ENCODE results near the gene SYNE4.
"Not testable (repeated sequence)": the region's sequence is repeated elsewhere in the genome, so short reads cannot be mapped to it uniquely, and the experiment has no call there.

The SYNE4 gene

DNA sequence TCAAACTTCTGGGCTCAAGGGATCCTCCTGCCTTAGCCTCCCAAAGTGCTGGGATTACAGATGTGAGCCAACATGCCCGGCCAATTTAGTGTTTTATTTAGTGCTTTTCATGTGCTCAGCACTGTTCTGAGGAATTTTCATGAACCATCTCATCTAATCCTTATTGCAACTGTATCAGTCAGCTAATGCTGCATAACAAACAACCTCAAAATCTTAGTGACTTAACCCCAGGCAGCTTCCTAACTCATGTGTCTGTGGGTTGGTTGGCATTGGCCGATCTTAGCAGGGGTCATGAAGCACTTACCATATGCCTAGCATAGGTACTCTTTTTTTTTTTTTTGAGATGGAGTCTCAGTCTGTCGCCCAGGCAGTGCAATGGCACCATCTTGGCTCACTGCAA lies 19.8 kb downstream of the SYNE4 start:
- FAIRE-seq = no peak

DNA sequence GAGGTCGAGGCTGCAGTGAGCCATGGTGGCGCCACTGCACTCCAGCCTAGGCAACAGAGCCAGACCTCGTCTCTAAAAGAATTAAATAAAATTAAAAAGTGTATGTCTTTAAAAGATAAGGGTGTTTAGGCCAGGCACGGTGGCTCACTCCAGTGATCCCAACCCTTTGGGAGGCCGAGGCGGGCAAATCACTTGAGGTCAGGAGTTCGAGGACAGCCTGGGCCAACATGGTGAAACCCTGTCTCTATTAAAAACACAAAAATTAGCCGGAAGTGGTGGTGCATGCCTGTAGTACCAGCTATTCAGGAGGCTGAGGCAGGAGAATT lies 21.1 kb downstream of the SYNE4 start:
- no peak for FAIRE-seq

DNA sequence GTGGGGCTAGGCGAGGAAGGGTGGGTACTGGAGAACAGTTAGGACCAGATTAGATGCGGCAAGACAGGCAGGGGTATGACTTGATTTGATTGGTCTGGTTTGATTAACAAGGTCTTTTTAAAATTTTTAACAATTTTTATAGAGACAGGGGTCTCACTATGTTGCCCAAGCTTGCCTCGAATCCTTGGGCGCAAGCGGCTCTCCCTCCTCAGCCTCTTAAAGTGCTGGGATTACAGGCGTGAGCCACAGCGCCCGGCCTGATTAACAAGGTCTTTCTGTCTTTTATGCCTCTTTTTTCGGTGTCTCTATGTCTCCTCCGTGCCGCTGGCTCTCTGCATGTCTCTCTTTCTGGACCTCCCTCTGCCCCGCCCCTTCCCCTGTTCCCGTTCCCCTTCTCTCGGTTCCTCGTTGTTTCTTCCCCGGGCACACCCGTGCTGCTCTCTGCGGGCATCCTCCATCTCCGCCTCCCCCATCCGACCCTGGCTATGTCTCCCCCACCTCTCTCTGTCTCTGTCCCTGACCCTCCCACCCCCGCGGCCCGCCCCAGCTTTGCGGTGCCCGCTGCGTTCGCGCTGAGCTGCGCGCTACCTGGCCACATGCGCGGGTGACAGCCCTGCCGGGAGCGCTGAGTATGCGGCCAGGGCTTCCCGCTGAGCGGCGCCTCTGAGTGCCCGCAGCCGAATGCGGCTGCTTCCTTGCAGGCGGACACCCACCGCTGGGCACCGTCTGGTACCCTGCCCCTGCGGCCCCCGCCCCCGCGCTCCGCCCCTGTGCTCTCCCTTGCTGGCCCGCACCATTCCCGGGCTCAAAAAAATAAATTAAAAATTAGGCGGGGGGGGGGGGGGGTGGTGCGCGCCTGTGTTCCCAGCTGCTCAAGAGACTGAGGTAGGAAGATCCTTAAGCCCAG lies 21.7 kb downstream of the SYNE4 start:
- no peak for FAIRE-seq

DNA sequence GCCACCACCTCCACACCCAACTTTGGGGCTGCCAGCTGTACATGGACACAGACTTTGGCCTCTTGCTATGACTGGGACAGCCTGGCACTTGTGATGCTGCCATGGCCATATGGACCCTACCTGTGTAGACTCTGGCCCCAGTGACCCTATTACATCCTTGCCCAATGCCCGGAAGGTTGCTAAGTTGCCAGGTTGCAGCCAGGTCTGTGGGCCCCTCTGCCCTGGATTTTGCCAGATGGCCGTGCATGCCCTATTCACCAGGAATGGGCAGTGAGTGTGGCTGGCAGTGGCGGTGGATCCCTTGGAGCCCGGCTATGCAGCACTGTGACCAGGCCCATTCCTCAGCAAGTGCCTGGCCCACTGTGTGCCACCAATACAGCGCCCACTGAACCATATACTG lies 22.5 kb downstream of the SYNE4 start:
- no peak for FAIRE-seq

DNA sequence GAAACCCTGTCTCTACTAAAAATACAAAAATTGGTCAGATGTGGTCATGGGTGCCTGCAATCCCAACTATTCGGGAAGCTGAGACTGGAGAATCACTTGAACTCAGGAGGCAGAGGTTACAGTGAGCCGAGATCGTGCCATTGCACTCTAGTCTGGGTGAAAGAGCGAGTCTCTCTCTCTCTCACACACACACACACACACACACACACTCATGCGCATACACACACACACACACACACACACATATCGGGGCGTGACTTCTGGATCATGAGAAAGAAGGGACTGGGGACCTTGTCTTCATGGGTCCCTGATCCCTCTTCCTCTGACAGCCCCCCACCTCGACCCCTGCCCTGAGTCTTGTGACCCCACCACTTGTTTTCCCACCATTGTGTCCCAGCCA lies 25.4 kb downstream of the SYNE4 start:
- no peak for FAIRE-seq

DNA sequence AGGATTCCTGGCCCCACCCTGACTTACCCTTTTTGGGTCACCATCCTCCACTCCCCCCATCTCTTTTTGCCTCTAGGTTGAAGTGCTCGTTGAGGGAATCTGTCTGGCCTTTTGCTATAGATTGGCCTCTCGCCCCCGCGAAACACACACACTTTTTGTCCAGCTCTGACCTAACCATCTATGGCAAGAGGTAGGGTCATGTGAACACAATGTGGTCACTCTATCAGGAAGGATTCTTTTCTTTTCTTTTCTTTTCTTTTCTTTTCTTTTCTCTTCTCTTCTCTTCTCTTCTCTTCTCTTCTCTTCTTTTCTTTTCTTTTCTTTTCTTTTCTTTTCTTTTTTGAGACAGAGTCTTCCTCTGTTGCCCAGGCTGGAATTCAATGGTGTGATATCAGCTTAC lies 27.6 kb downstream of the SYNE4 start:
- not testable (repeated sequence) for FAIRE-seq

DNA sequence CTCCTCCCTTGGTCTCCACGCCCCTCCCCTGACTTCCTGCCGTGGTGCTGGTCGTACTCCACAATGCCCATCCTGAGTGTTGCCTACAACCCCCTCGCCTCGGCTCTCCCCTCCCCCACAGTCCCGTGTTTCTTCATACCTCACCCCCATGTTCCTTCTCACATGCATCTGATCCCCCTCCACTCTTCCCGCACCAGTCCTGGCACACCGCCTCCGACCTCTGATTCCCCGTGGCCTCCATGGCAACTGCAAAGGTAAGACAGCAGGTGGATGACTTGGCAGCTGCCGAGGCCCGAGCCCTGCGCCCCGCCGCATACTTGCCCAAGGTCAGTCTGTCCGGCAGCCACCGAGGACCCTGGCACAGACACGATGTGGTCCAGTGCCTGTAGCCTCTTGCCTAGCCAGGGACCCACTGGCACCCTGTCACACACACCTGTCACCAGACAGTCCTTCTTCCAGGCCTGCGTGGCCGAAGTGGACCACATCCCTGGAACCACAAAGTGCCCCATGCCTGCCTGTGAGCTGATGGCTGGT lies 29.7 kb downstream of the SYNE4 start:
- FAIRE-seq = no peak

DNA sequence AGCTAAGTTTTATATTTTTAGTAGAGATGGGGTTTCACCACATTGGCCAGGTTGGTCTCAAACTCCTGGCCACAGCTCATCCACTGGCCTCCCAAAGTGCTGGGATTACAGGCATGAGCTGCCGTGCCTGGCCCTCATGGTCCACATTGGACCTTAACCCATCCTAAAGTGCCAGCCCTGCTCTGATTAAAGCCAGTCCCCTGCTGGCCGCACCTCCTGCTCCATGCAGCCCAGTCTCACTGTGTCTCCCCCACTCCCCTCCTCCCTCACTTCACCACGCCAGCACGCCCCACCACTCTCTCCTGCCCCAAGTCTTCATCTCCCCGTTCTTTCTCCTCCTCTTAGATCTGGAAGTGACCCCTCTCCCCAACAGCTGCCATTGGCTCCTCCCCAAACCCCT lies 30.3 kb downstream of the SYNE4 start:
- no peak for FAIRE-seq

DNA sequence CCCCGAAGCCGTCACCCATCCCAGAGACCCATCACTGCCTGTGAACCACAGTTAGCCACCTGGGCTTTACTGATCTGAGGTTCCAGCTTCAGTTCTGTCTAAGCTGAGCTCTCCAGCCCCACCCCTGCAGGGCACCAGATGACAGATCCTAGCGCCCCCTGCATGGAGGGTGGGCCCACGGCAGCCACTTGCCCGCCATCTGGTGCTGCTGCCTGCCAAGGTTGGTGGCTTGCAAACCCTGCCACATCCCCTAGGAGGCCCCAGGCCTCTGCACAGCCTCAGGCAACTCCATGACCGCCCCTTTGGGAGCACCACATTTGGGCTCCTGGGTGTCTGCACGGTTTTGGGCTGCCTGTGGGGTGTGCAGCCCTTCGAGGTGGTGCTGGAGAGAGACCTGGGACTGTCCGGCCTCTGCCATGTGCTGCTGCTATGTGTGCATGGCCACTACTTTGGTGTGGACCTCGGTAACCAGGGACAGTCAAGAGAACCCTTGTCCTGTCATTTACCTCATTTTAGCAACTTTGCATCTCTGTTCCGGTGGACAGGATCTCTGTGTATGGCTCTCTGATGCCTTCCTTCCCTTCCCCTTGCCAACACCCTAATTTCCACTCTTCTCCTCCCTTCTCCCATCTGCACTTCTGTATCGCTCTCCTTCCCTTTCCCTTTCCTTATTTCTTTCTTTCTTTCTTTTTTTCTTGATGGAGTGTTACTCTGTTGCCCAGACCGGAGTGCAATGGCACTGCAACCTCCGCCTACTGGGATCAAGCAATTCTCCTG lies 31.0 kb downstream of the SYNE4 start:
- no peak for FAIRE-seq

DNA sequence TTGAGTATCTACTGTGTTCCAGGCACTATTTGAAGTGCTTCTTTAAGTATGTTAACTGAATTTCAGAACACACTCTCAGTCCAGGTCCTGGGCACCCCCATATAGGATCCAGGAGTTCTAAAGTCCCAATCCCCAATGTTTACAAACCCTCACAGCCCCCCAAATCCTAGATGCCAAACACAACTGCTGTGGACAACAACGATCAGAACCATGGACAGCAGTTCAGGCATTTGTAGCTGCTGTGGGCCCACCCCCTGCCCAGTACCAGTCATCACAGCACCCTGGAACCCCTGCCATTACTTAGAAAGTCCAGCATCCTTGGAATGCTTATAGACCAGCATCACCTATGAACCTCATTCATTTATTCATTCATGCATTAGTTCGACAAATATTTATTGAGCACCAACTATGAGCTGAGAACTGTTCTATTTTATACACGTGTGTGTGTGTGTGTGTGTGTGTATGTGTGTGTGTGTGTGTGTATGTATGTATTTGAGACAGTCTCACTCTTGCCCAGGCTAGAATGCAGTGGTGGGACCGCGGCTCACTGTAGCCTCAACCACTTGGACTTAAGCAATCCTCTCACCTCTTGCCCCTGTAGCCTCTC lies 32.9 kb downstream of the SYNE4 start:
- no peak for FAIRE-seq

DNA sequence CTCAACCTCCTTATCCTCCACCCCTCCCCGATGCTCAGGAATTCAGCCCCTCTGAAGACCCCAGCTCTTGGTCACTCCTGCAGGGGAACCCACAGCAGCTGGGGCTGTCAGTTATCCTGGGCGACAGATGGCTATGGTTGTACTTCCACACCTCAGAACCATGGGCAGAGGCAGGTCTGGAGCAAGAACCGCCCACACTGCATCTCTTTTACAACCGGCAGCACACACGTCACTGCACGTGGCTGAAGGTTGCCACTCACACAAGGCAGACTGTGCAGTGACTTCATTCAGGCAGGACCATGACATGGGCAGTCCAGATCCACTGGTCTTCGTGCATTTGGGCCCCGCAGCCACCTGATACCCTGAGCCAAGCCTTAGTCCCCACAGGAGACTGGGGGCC lies 35.1 kb downstream of the SYNE4 start:
- FAIRE-seq = no peak

DNA sequence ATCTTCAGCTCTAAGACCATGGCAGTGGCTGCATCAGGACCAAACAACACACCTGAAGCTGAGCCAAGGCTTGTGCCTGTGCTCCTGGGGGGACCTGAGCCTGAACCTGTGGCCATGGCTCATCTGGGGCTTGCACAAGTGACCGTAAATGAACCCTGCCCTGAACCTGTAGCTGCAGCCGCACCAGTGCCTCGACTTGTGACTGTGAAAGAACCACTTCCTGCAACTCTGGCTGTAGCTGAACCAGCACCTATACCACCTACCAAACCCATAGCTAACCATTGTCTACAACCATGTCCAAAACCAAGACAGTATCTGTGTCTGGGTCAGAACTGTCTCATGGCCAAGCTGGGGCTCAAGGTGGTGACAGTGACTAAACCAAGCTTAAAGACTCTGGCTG lies 41.8 kb downstream of the SYNE4 start:
- FAIRE-seq = no peak

DNA sequence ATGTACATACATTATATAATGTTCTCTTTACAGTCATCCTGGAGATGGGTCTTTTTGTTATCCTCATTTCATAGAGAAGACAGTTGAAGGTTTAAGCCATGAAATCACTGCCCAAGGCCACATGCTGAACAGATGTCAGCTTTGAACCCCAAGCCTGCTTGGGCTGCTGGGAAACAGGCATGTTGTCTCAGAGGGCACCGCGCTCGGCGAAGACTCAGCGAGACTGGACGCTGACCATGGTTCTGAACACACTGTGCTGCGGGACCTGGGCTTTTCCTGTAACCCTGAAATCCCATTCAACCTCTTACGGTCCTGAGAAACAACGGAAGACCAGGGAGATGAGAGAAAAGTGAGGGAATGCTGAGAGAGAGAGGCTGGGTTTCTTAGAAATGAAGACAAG lies 45.1 kb downstream of the SYNE4 start:
- no peak for FAIRE-seq

DNA sequence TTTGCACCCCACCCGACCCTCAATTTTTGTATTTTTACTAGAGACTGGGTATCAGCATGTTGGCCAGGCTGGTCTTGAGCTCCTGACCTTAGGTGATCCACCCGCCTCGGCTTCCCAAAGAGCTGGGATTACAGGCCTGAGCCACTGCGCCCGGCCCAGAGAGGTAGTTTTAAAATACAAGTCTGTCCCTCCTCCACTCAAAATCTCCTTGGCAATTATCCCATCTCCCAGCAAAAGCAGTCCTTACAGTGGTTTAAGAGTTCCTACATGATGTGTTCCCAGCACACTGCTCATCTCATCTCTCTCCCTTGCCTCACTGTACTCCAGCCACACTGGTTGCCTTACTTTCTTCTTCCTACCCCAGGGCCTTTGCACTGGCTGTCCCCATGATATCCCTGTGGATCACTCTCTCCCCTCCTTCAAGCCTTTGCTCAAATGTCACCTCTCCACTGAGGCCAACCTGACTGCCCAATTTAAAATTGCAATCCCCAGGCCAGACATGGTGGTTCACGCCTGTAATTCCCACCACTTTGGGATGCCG lies 48.1 kb downstream of the SYNE4 start:
- FAIRE-seq = no peak

DNA sequence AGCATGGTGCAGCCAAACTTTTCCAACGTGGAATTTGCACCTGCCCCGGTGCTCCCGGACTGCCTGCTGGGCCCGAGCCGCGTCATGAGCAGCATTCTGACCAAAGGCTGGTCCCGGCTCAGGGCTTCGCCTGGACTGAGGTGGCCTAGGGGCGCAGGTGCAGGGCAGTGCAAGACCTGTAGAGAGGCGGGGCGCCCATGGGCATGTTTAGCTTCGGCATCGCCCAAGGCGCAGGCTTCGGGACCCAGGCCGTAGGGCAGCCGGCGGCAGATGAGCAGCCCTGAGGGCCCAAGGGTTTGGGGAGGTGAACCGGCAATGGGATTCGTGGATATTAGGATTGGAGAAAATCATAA lies 48.7 kb downstream of the SYNE4 start:
- FAIRE-seq = no peak

DNA sequence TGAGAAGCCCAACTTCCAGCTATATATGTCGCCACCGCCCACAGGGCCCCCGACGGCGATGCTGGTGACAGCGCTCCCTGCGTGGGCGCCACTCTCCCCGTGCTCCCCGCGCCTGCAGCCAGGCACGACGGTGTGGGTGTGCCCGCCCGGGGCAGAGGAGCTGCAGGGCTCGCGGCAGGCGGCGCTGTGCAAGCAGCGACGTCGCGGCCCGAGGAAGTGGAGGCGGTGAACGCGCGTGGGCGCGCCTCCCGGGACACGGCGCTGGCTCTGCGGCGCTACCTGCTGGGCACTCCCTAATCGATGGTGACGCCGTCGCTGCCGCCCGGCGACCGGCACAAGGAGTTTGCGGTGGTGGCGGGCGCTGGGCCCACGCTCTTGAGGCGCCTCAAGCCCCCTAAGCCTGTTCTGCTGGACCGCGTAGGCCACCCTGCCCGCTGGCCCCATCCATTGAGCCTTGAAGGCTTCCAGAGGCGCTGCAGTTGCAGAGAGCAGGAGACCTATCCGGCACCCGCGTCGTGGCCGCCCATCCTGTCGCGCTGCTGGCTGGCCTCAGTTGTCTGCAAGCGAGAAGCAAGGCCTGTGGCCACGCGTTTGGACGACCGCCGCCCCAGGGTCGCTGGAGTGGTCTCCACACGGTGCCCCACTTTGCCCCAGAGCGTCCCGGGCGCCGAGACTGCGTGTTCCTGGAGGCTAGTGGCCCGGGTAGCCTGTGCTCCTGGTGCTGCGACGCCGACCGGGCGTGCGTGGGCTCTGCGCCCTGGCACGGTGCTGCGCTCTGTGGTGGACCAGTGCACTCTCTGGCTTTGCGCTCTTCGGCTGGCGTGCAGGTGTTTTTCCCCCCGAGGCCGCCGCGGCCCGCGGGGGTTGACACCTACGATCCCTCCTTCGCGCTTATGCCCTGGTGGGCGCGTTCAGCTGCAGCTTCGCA lies 49.3 kb downstream of the SYNE4 start:
- no peak for FAIRE-seq

DNA sequence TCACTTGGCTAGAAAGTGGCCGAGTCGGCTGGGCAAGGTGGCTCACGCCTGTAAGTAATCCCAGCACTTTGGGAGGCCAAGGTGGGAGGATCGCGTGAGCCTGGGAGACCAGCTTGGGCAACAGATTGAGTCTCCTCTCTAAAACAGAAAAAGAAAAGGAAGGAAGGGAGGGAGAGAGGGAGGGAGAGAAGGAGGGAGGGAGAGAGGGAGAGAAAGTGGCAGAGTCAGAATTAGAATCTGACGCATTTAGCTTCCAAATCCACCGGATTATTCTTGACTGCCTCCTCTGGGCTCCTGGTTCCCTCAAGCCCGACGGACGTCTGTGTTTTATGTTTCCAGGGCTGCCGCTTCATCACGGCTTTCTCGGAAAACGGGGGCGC lies 50.0 kb downstream of the SYNE4 start:
- FAIRE-seq = no peak

DNA sequence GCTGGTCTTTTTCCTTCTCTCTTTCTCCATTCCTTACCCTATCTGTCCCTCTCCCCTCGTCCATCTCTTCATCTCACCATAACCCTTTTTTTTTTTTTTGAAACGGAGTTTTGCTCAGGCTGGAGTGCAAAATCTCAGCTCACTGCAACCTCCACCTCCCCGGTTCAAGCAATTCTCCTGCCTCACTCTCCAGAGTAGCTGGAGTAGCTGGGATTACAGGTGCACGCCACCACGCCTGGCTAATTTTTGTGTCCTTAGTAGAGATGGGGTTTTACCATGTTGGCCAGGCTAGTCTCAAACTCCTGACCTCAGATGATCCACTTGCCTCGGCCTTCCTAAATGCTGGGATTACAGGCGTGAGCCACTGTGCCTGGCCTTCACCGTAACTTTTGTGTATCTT lies 51.2 kb downstream of the SYNE4 start:
- not testable (repeated sequence) for FAIRE-seq

DNA sequence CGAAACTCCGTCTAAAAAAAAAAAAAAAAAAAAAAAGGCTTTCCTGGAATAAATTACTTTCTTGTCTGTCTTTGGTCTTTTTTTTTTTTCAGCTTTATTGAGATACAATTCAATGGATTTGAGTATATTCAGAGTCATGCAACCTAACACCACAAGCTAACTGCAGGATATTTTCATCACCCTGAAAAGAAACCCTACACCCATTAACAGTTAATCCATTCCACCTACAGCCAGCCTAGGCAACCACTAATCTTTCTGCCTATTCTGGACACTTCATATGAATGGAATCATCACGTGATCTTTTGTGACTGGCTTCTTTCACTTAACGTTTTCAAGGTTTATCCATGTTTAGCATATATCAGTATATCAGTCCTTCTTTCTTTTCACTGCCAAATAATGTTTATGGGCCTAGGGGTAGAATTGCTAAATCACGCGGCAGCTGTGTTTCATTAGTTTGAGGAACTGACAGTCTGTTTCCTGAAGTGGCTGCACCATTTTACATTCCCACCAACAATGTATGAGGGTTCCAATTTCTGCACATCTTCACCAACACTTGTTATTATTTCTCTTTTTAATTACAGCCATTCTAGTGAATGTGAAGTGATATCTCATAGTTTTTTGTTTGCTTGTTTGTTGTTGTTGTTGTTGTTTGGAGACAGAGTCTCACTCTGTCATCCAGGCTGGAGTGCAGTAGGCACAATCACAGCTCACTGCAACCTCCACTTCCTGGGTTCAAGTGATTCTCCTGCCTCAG lies 52.6 kb downstream of the SYNE4 start:
- no peak for FAIRE-seq

Measured in A204.1 (cell line).